DMS53 treated with DMSO at 0.1 percent for 48 hours (cell line): ENCODE measurements around the gene PSMA7.
"Not testable (repeated sequence)": the region's sequence is repeated elsewhere in the genome, so short reads cannot be mapped to it uniquely, and the experiment has no call there.

Source experiments
- DNase-seq: peaks from one replicate; lab custom pipeline; 2025; ENCODE audit not compliant: unreplicated experiment; lab: John Stamatoyannopoulos, UW

Gene PSMA7

DNA sequence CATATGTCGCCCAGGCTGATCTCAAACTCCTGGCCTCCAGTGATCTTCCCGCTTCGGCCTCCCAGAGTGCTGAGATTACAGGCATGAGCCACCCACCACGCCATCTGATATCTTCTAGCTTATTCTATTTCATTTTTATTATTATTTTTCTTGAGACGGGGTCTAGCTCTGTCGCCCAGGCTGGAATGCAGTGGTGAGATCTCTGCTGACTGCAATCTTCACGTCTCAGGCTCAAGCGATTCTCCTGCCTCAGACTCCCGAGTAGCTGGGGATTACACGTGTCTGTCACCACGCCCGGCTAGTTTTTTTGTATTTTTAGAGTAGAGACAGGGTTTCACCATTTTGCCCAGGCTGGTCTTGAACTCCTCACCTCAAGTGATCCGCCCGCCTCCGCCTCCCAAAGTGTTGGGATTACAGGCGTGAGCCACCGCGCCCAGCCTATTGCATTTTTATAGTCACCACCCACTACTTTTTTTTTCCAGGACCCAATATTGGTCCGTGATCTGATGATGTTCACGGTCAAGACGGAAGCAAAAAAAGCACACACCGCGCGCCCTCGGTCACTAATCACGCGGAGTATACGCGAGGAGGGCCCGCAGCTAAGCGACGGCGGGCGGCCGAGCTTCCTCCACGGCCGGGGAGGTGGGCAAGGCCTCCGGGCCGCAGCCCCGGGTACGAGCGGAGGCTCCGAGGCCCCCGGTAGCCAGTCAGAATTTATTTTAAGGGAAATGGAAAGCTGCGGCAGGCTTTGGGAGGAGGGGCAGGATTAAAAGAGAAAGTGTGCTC is 22.0 kb downstream of the PSMA7 start:
- DNase-seq = no peak

DNA sequence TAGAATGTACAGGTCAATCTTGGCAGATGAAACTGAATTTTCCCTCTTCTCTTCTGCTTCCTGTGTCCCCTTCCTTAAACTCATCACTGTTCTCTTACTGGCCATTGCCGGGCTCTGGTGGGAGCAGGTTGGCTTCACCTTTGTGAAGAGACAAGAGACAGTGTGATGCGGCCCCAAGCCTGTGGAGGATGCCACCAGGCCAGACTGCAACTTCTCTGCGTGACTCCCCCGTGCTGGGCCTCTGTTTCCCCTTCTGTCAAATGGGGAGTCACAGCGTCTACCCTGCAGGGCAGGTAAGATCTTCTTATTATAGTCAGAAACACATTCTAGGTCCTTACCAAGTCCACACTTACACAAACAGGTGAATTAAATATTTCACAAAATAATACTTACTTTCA is 22.8 kb downstream of the PSMA7 start:
- DNase-seq = no peak

DNA sequence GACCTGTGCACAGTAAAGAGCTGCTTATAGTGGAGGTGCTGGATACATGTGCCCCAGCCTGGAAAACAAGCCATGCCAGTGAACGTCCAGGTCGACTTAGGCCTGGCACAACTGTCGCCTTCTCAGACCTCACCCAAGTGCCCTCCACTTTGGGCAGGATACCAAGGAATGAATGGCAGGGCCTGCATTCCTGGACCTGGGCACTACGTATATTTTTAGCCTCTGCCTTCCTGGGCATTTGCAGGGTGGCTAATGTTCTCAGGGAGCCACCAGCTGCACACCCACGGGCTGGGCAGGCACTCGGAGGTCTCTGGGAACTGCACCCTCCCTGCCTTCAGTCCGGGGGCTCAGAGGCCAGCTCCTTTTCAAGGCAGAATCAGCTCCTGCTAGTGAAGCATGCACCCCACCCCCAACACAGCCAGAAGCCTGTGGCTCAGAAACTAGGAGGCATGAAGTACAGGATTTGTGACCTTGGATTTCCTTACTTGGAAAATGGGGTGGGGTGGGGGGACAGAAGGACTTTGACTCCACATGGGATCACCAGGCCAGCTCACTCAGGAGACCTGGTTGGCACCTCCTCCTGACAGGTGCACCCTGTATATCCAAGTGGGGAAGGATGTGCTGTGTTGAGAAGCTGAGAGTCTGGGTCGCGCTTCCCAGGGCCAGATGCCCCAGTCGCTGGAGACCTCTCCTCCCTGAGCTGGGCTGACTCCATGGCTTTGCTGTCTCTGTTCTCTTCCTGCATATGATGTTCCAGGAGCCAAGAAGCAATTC is 23.4 kb downstream of the PSMA7 start:
- no peak for DNase-seq

DNA sequence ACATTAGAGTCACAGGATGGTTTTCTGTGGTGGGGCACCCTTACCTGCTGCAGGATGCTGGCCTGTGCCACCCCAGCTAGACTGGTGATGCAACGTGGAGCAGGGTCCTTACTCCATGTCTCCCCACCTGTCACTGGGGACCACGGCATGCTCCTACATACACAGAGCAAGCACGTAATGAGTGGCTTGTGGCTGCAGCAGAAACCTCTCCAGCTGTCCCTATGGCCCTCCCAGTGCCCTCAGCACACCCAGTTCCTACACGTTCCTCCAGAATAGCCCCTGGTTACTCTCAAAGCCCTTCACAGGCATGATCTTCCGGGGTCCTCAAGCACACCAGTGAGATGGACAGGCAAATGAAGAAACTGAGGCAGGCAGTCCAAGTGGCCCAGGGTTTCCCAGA is 24.1 kb downstream of the PSMA7 start:
- no peak for DNase-seq

DNA sequence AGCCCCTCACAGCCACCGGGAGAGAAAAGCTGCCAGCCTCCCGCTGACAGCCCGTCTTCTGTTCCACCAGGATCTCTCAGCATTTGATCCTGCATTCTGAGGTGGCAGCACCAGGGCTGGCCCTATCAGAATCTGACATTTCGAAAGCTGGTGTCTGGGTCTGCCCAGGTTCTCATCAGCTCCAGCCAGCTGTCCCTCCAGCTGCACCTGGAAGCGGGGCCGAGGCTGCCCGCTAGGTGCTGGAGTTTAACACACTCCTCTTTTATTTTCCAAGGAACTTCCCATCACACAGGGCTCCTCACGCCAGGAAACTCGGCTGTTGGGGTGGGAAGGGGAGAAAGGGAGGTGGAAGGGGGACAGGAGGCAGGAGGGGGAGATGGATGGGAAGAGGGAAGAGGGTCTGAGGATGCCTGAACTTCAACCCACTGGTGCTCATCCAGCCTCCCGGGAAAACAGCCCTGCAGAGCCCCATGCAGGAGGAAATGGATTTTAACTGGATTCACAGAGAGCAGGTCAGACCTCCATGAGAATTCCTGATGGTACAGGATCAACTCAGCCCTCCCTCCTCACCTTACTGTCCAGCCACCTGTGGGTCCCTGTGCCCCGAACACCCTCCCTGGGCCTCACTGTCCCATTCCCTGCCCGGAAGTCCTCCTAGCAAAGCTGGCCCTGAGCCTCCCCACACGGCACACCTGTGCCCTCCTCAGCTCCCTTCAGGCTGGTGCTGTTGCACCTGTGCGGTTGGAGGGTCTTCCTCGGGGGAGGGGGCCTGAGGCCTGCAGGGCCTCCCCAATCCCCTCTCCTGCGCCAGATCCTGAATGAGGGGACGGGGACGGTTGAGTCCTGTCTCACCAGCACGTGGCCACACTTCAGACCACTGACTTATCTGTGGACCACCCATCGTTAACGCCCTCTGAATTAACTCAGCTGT is 24.8 kb downstream of the PSMA7 start:
- no peak for DNase-seq

DNA sequence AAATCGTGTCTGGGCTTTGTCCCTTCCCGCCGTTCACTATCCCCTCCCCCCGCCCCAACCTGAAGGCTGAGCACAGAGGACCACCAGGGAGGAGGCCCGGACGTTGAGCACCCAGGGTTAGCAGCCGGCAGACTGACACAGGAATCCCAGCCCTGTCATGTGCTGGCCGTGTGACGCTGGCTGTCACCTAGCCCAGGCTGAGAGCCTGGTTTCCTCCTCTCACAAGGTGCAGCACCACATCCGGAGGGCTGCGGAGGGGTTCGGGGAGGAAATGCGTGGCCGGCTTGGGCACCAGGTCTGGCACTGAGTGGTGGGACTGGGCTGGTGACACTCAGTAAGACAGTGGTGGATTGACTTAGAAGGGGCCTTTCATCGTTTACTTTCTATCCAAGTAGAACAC is 25.5 kb downstream of the PSMA7 start:
- peak; percentile 13 for DNase-seq

DNA sequence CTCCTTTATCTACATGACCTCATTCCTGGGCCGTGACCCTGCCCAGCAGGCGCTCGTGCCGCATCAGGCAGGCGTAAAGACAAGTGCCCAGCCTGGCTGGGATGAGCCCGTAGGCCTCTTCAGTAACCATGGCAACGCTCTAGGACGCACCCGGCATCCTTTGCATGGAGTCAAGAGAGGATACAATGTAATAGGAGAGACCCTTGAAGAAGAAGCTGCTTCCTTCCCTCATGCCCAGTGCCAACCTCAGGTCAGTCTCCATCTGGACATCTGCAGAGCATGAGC is 25.9 kb downstream of the PSMA7 start:
- peak; percentile 13 for DNase-seq

DNA sequence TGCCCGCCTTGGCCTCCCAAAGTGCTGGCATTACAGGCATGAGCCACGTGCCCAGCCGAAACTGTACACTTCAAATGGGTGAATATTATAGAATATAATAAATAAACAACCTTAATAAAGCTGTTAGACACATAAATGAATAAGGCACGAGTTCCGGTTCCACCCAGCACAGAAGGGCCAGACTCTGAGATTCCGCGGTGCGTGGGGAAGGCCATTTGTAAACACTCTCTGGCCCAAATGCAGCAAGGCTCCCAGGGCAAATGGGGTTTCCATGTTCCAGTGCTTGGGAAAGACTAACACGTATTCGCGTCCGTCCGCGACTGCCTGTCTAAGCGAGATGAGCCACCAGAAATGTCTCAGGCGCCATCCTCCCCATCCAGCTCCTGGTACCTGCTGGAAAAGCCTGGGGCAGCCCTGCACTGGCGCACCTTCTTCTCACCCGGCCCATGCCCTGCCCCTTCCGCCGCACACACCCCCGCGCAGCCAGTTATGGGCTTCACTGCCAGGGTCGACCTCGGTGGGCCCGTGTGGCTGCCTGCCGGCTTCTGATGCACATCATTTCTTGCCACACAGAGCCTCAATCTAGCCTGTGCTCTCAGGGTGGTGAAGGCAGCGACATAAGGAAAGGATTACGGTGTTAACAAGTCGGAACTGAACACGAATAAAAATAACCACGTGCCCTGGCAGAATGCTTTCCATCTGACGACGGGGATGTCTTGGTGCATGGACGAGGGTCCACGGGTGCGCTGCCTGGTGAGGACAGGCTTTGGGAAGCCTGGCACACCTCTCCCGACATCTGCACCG is 26.4 kb downstream of the PSMA7 start:
- no peak for DNase-seq

DNA sequence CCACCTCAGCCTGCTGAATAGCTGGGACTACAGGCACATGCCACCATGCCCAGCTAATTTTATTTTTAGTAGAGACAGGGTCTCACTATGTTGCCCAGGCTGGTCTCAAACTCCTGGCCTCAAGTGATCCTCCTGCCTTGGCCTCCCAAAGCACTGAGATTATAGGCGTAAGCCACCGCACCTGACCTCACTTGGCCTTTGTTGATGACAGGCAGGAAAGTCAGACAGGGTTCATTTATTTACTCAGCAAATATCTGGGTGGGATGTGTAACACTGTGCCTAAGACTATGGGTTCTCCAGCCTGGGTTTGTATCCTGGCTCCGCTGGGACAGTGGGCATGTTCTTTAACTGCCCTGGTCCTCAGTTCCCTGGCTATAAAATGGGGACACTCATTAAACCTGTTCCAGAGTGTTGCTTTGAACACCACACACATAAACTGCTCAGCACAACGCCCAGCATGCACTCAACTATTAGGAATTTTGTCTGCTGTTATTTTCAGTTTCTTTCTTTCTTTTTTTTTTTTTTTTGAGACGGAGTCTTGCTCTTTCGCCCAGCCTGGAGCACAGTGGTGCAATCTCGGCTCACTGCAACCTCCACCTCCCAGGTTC is 27.3 kb downstream of the PSMA7 start:
- DNase-seq = not testable (repeated sequence)

DNA sequence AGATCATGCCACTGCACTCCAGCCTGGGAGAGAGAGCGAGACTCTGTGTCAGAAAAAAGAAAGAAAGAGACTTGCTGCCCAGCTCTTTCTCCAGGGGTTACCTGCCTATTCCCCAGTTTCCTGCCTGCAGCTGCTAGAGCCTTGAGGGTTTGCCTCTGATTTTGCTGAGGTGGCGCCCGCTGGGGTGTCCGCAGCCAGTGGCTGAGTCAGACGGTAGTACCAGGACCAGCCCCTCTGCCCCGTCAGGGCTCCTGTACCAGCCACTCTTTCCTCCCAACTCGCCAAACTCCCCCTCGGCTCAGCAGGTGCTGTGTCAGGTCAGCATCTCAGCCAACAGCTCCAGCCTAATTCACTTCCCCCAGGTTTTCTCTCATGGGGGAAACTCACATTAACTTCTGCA is 28.3 kb downstream of the PSMA7 start:
- no peak for DNase-seq

DNA sequence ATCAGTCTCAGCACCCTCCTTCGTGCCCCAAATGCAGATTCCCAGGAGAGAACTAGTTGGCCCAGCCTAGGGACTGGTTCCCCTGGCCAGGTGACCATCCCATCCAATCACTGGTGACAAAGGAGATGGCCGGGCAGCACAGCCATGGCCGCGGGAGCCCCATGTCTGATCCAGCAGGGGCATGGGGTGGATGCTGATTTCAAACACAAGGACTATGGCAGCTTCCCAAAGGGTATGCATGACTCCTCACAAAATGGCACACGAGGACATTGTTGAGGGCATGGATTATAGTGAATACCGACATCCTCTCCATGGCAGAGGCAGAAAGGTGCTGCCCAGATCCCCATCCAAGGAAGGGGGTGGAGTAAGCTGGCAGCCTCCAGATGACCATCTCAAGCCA is 30.8 kb downstream of the PSMA7 start:
- DNase-seq = no peak

DNA sequence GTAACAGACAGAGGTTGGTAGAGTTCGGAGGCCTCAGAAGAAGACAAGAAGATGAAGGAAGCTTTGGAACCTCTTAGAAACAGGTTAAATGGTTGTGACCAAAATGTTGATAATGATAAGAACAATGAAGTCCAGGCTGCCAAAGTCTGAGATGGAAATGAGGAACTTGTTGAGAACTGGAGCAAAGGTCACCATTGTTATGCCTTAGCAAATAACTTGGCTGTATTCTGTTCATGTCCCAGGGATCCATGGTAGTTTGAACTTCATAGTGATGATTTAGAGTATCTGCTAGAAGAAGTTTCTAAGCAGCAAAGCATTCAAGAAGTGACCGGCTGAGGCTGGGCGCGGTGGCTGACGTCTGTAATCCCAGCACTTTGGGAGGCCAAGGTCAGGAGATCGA is 32.0 kb downstream of the PSMA7 start:
- no peak for DNase-seq

DNA sequence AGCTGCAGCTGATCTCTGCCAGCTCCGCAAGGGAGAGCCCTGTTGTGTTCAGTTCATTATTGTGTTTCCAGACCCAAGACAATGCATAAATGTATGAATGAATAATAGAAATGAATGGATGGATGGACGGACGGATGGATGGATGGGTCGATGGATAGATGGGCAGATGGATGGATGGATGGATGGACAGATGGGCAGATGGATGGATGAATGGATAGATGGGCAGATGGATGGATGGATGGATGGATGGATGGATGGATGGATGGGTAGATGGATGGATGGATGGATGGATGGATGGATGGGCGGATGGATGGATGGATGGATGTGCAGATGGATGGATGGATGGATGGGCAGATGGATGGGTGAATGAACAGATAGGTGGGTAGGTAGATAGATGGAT is 37.6 kb downstream of the PSMA7 start:
- no peak for DNase-seq

DNA sequence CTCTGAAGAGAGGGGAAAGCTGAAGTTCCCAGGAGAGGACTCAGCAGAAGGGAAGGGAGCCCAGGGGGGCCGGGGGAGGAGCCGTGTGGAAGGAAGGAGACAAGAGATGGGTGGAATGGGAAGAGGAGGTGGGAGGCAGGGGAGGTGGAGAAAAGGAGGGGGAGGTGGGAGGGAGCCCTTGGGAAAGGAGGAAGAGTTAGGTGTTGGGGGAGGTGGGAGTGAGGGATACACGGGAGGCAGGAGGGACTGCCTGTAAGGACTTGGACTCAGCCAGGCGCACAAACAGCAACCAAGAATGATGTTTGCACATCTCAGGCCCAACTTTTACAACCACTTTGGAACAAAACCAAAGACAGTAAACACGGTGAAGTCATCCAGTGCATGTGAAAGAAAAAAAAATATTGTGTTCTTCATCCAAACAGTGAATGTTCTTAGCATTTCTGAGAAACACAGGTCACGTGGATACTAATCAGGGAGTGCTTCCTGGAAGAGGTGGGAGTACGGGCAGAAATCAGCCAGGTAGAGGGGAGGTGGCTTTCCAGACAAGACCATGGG is 38.3 kb downstream of the PSMA7 start:
- DNase-seq = no peak

DNA sequence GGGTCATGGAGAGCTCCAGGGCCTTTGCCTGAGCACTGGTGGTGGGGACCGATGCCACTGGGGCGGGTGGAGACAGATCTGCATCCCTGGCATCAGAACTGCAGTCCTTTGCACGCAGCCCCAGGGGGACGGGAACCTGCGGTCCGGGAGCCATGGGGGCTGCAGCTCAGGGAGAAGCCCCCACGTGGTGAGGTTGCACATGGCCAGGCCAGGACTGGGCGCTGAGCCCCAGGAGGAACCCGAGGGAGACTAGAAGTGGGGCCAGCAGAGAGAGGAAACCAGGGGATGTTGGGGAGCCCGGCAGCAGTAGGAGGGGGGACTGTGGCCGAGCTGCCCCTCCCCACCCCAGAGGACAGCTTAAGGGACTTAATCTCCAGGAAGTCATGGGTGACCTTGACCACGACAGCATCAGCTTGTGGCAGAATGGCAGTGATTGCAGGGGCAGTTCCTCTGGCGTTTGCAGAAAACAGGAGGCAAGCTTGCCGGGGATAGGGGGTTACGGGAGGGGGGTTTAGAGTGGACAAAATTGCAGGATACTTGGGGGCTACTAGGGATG is 38.9 kb downstream of the PSMA7 start:
- DNase-seq = no peak

DNA sequence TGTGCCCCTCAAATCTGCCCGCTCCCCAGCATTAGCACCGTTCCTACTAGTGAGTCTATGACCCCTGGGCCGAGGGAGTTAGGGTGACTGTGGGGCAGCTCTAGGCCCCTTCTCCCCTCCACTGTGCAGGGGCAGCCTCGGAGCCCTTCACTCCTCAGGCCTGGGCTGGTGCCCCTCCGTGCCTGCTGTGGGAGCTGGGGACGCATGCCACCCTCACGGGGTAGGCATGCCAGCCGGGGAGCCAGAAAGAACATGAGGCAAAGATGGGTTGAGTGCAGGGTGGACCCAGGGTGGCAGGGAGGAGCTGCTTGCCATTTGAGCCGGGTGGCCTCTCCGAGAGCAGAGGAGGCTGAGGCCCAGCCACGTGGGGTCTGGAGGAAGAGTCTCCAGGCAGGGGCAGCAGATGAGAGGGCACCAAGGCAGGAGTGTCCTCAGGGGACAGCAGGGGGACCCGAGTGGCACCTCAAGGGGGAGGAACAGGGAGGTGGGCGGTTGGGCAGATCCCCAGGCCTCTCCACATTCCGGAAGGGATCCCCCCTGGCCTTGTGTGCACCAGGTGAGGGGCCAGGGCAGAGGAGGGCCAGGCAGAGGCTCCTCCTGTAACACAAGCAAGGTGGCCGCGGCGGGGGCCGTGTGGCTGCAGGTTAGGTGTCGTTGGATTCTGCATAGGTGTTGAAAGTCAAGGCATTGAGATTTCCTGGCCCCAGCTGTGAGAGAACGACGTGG is 39.5 kb downstream of the PSMA7 start:
- DNase-seq = no peak

DNA sequence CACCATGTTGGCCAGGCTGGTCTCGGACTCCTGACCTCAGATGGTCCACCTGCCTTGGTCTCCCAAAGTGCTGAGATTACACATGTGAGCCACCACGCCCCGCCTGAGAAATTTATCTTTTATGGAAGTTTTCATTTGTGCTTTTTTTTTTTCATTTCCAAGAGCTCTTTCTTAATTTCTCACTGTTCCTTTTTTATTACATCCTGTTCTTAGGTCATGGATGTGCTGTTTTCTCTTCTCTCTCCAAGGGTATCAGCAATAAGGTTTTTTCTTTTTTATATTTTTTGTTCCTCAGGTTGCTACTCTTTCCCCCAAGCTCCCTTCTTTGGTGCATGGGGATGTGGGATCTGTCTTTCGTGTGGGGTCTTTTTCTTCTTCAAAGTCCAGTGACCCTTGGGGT is 42.1 kb downstream of the PSMA7 start:
- no peak for DNase-seq

DNA sequence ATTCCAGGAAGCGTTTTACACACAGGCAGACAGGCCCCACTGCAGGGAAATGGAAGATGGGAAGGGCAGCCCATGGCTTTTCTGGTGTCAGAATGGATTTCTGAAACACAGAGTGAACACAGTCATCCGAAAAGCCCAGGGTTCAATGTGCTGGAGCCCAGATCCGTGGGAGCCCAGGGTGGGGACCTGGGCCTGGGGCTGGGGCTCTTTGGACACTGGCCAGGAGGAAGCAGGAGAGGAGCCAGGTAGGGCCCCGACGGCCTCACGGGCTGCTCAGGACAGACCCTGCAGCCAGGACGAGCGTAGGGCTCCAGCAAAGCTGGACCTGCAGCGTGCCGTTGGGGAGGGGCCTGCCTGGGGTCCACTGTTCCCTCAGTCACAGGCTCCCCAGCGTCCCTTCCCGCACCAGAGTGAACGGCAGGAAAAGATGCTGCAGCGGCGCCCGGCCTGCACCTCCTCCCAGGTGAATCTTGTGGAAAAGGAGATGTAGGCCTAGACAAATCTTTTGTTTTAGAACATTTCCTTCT is 45.2 kb downstream of the PSMA7 start:
- no peak for DNase-seq
